Skeletal muscle tissue (tissue), 4 donors: ENCODE data around the gene ANKRD23. TPM values are rescaled to one million over a fixed set of nuclear protein-coding genes. Genes with fewer than 3 reads are reported as not detected.
"Not testable (repeated sequence)": the region's sequence is repeated elsewhere in the genome, so short reads cannot be mapped to it uniquely, and the experiment has no call there.

ENCODE experiments used
- H3K27ac ChIP-seq: one replicate; pipeline ENCODE4 v1.7.0; 2013; ENCODE audit warnings: mild to moderate bottlenecking, low read depth, low read length, inconsistent platforms
- H3K27me3 ChIP-seq, 3 donors: one replicate each; pipeline ENCODE4 v1.7.0; 2013; ENCODE audit warnings: low read length in 3 of 3; ENCODE audit not compliant: control insufficient read depth in 3 of 3, insufficient read depth in 3 of 3
- H3K36me3 ChIP-seq, 3 donors: one replicate each; pipeline ENCODE4 v1.7.0; 2013; ENCODE audit warnings: low read length in 3 of 3; ENCODE audit not compliant: control insufficient read depth in 3 of 3, insufficient read depth in 3 of 3
- H3K4me1 ChIP-seq, 3 donors: one replicate each; pipeline ENCODE4 v1.7.0; 2013; ENCODE audit warnings: low read length in 3 of 3, mild to moderate bottlenecking in 3 of 3; ENCODE audit not compliant: control insufficient read depth in 3 of 3, insufficient read depth in 3 of 3
- H3K4me3 ChIP-seq, 3 donors: one replicate each; pipeline ENCODE4 v1.7.0; 2013; ENCODE audit warnings: low read length in 3 of 3
- H3K9ac ChIP-seq, 3 donors: one replicate each; pipeline ENCODE4 v1.7.0; 2013; ENCODE audit warnings: low read length in 3 of 3, mild to moderate bottlenecking in 3 of 3, moderate library complexity in 2 of 3, low read depth in 1 of 3
- H3K9me3 ChIP-seq, 3 donors: one replicate each; pipeline ENCODE4 v1.7.0; 2013; ENCODE audit warnings: low read length in 3 of 3; ENCODE audit not compliant: control insufficient read depth in 3 of 3
- total RNA-seq: library from RNA; depleted of rRNA; stranded (reverse); fragments of >200 nt; gene quantifications from one replicate; pipeline ENCODE4 v1.2.3, GENCODE V29; 2014
- donor health status: Osteomylitis.

The ANKRD23 gene
- total RNA-seq, 1 donor from 2014 or later = 5.2 TPM

- no peaks in the 10 kb centered on the region for H3K27me3 ChIP-seq
- H3K4me3 ChIP-seq = no peak overlapping the region
- H3K4me1 ChIP-seq = peaks cover 15 to 28% (median 27%) of the 10 kb centered on the region in 3 donors
- H3K36me3 ChIP-seq = peaks cover 24 to 35% (median 34%) of the 10 kb centered on the region in 3 donors
- peak overlapping the region in 1 of 3 donors; percentile 45 for H3K9ac ChIP-seq
- H3K9me3 ChIP-seq = no peaks in the 10 kb centered on the region
- H3K27ac ChIP-seq = no peak overlapping the region
Measured at GRCh38 chr2:96810783-96811192, 33.0 kb downstream of the ANKRD23 start.

DNA sequence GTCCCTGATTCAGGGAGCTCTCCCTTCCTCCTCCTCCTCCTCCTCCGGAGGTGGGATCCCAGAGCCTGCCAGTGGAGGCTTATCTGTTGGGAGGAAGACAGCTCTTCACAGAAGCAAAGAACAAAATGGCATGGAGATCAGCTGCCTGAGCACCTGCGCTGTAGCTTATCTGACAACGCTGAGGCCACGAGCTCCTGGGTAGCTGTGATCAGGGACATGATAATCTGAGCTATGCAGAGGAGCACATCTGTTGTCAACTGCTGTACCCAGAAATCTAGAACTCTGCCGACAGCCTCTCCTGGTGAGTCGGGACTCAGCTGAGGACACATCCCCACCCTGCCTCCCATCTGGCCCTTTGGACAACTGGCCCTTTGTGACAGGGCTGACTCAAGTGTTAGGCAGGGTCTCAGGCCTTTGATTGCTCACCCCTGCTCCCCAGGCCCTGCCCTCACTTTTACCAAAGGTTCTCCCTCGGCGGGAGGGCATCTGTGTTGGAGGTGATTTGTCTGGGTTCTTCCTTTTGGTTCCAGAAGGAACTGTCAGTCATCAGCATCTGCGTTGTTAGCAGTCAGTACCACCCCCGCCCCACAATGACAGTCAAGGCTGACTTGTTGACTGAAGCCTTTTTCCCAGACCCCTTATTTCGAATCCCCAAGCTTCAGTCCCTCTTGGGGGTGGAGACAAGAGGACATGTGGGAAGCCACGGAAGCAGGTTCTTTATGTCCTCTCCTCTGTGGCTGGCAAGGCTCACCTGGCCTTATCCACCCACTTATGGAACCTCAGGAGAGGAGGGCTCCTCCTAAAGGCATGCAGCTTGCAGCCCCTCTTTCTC lies 33.7 kb downstream of the ANKRD23 start:
- H3K4me3 ChIP-seq = no peak overlapping the region
- no peaks in the 10 kb centered on the region for H3K27me3 ChIP-seq
- H3K4me1 ChIP-seq = peaks cover 10 to 23% (median 23%) of the 10 kb centered on the region in 3 donors
- peak overlapping the region in 1 of 3 donors; percentile 45 for H3K9ac ChIP-seq
- H3K36me3 ChIP-seq = peaks cover 24 to 35% (median 34%) of the 10 kb centered on the region in 3 donors
- no peak overlapping the region for H3K27ac ChIP-seq
- H3K9me3 ChIP-seq = no peaks in the 10 kb centered on the region

- Histone ChIP-seq H3K9ac (peak overlapping the region in 1 of 3 donors; percentile 16), H3K9me3 (no peaks in the 10 kb centered on the region), H3K4me3 (no peak overlapping the region), H3K4me1 (peaks cover 8 to 21% (median 19%) of the 10 kb centered on the region in 3 donors), H3K36me3 (peaks cover 24 to 35% (median 34%) of the 10 kb centered on the region in 3 donors), H3K27ac (no peak overlapping the region), H3K27me3 (no peaks in the 10 kb centered on the region)
Measured at GRCh38 chr2:96809216-96809882, 34.5 kb downstream of the ANKRD23 start.

DNA sequence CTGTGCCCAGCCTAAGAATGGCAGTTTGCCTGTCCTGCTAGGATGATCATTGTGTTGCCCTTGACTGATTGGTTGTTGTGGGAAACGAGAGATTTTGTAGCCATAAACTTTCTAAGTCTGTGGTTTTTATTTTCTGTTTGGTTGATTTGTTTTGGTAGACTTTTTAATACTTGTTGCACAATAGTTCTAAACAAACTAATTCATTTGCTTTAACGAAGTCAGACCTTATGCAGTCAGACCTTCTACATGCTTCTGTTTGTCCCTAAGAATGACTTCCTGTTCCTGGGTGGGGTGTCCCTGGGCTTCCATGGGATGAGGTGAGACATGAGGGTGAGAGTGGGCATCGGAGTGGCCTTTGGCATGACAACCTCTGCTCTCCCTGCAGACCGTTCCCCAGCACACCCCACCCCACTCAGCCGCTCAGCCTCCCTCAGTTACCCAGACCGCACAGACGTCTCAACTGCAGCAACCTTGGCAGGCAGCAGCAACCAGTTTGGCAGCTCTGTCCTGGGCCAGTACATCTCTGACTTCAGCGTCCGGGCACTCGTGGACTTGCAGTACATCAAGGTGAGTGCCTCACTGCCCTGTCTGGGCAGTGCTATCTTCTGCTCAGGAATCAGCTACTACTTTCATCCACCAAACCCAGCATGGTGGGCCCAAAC lies 35.5 kb downstream of the ANKRD23 start:
- H3K9ac ChIP-seq = no peak overlapping the region
- H3K36me3 ChIP-seq = peaks cover 24 to 35% (median 34%) of the 10 kb centered on the region in 3 donors
- no peaks in the 10 kb centered on the region for H3K9me3 ChIP-seq
- no peak overlapping the region for H3K27ac ChIP-seq
- H3K4me3 ChIP-seq = no peak overlapping the region
- no peaks in the 10 kb centered on the region for H3K27me3 ChIP-seq
- peaks cover 8 to 21% (median 19%) of the 10 kb centered on the region in 3 donors for H3K4me1 ChIP-seq

GRCh38 chr2:96807127-96807471 lies 36.7 kb downstream of the ANKRD23 start:
- Histone ChIP-seq H3K36me3 (peaks cover 32 to 41% (median 40%) of the 10 kb centered on the region in 3 donors), H3K4me3 (no peak overlapping the region), H3K27ac (no peak overlapping the region), H3K9me3 (no peaks in the 10 kb centered on the region), H3K9ac (no peak overlapping the region), H3K27me3 (no peaks in the 10 kb centered on the region), H3K4me1 (peaks cover 4 to 18% (median 14%) of the 10 kb centered on the region in 3 donors)

- peaks cover 37 to 45% (median 45%) of the 10 kb centered on the region in 3 donors for H3K36me3 ChIP-seq
- H3K9ac ChIP-seq = no peak overlapping the region
- no peaks in the 10 kb centered on the region for H3K9me3 ChIP-seq
- H3K27me3 ChIP-seq = no peaks in the 10 kb centered on the region
- no peak overlapping the region for H3K4me3 ChIP-seq
- H3K27ac ChIP-seq = no peak overlapping the region
- peaks cover 0 to 13% (median 9%) of the 10 kb centered on the region in 3 donors for H3K4me1 ChIP-seq
Measured at GRCh38 chr2:96806468-96807126, 37.2 kb downstream of the ANKRD23 start.

GRCh38 chr2:96805946-96806345 lies 37.9 kb downstream of the ANKRD23 start:
- H3K36me3 ChIP-seq = peaks cover 40 to 48% (median 44%) of the 10 kb centered on the region in 3 donors

DNA sequence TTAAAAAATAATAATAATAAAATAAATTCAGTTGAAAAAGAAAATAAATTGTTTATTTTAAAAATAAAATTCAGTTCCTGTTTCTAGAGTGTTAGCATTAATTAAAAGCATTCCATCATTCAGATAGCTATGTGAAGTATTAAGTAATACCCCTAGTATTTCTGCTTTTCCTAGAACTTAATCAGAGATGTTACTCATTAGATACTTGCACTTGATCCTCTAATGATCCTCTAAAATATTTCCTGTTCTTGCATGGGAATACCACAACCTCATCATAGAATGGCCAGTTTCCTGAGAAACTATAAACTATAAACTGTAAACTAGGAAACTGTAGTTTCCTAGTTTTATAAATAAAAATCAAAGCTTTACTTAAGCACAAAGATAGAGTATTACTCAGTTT lies 38.8 kb downstream of the ANKRD23 start:
- Histone ChIP-seq H3K4me1 (peaks cover 8 to 12% (median 11%) of the 10 kb centered on the region in 3 donors), H3K36me3 (peaks cover 31 to 41% (median 38%) of the 10 kb centered on the region in 3 donors), H3K27me3 (no peaks in the 10 kb centered on the region), H3K9ac (no peak overlapping the region), H3K27ac (no peak overlapping the region), H3K9me3 (no peaks in the 10 kb centered on the region), H3K4me3 (no peak overlapping the region)

More at GRCh38 chr2:96805946-96806345, 37.9 kb downstream of the ANKRD23 start:
- H3K4me3 ChIP-seq, H3K9ac ChIP-seq, H3K27ac ChIP-seq, H3K4me1 ChIP-seq, H3K9me3 ChIP-seq, H3K27me3 ChIP-seq: not testable (repeated sequence)

DNA sequence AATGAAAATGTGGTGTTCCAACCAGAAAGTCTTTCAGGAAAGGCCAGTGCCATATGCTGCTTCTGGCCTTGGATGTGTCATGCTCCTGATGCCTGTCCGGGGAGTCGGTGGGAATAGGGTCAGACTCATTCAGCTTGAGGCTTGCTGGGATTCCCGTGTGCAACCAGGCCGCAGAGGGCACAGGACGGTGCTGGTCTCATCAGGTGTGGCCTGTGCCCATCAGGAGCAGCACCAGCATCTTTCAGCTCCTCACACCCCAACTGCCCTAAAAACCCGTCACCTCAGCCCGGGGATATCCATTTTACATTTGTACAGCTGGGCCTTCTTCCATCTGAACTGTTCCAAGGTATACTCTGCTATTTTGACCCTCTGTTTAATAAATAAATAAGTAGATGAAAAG lies 41.1 kb downstream of the ANKRD23 start:
- Histone ChIP-seq H3K9ac (no peak overlapping the region), H3K27ac (no peak overlapping the region), H3K4me1 (peaks cover 8 to 20% (median 16%) of the 10 kb centered on the region in 3 donors), H3K4me3 (no peak overlapping the region), H3K36me3 (peaks cover 37 to 50% (median 44%) of the 10 kb centered on the region in 3 donors), H3K9me3 (no peaks in the 10 kb centered on the region), H3K27me3 (no peaks in the 10 kb centered on the region)
